ENCODE measurements around the gene TRDN. TPM values are rescaled to one million over a fixed set of nuclear protein-coding genes. Genes with fewer than 3 reads are reported as not detected.
"Not testable (repeated sequence)": the region's sequence is repeated elsewhere in the genome, so short reads cannot be mapped to it uniquely, and the experiment has no call there.

Gene TRDN
- total and polyA plus RNA-seq, 7 donors = under 0.01 to 1.2 TPM; not detected in 5

GRCh38 chr6:123589973-123590372 is 46.8 kb downstream of the TRDN start:
- TF ChIP-seq POLR2A (IDR thresholded peaks at IDR 0.05) = no peak
- no peak for TF ChIP-seq POLR2AphosphoS5 (IDR thresholded peaks at IDR 0.05)
- TF ChIP-seq CTCF (IDR thresholded peaks at IDR 0.05) = no peak
- TF ChIP-seq EP300 (IDR thresholded peaks at IDR 0.05) = no peak
- intact Hi-C loops (cut with DNase I) = no loop called here
- Histone ChIP-seq H3K9me3 (no peaks in the 10 kb centered on the region), H3K27ac (no peak overlapping the region), H3K4me1 (peaks cover 0 to 4% (median 0%) of the 10 kb centered on the region in 4 donors), H3K27me3 (no peaks in the 10 kb centered on the region), H3K4me3 (no peak overlapping the region), H3K36me3 (no peaks in the 10 kb centered on the region)
- no peak for DNase-seq
- WGBS, 2 donors = 84 to 87% methylated on average over 5 of the region's 5 CpGs

- H3K4me3 ChIP-seq = no peak overlapping the region
Measured at GRCh38 chr6:123589317-123589716, 47.4 kb downstream of the TRDN start.

GRCh38 chr6:123588546-123588895 is 48.2 kb downstream of the TRDN start:
- 57 to 67% methylated on average over 1 of the region's 1 CpG for WGBS, 2 donors
- TF ChIP-seq POLR2A (IDR thresholded peaks at IDR 0.05) (no peak), EP300 (IDR thresholded peaks at IDR 0.05) (no peak), POLR2AphosphoS5 (IDR thresholded peaks at IDR 0.05) (no peak), CTCF (IDR thresholded peaks at IDR 0.05) (no peak)

More at GRCh38 chr6:123589317-123589716, 47.4 kb downstream of the TRDN start:
- no peak for TF ChIP-seq POLR2AphosphoS5 (IDR thresholded peaks at IDR 0.05)
- no peaks in the 10 kb centered on the region for H3K27me3 ChIP-seq
- DNase-seq = no peak
- H3K36me3 ChIP-seq = no peaks in the 10 kb centered on the region
- no peak overlapping the region for H3K27ac ChIP-seq
- no peaks in the 10 kb centered on the region for H3K9me3 ChIP-seq
- peaks cover 0 to 4% (median 0%) of the 10 kb centered on the region in 4 donors for H3K4me1 ChIP-seq
- WGBS, 2 donors = 23 to 51% methylated on average over 1 of the region's 1 CpG
- intact Hi-C loops (cut with DNase I) = no loop called here

GRCh38 chr6:123587838-123588545 is 48.8 kb downstream of the TRDN start:
- DNase-seq = no peak
- intact Hi-C loops (cut with DNase I) = no loop called here
- WGBS, 2 donors = 74 to 82% methylated on average over 4 of the region's 4 CpGs

More at GRCh38 chr6:123588546-123588895, 48.2 kb downstream of the TRDN start:
- intact Hi-C loops (cut with DNase I) = no loop called here
- DNase-seq = no peak
- Histone ChIP-seq H3K27me3 (no peaks in the 10 kb centered on the region), H3K4me1 (no peaks in the 10 kb centered on the region), H3K27ac (no peak overlapping the region), H3K36me3 (no peaks in the 10 kb centered on the region), H3K4me3 (no peak overlapping the region), H3K9me3 (no peaks in the 10 kb centered on the region)

GRCh38 chr6:123587407-123587806 is 49.3 kb downstream of the TRDN start:
- WGBS, 2 donors = 91% methylated on average over 8 of the region's 8 CpGs
- DNase-seq; intact Hi-C loops (cut with DNase I); H3K4me3 ChIP-seq; H3K9me3 ChIP-seq; H3K36me3 ChIP-seq; H3K4me1 ChIP-seq; H3K27ac ChIP-seq; H3K27me3 ChIP-seq: not testable (repeated sequence)

More at GRCh38 chr6:123587838-123588545, 48.8 kb downstream of the TRDN start:
- H3K27me3 ChIP-seq = no peaks in the 10 kb centered on the region
- H3K36me3 ChIP-seq = no peaks in the 10 kb centered on the region
- no peak overlapping the region for H3K27ac ChIP-seq
- TF ChIP-seq EP300 (IDR thresholded peaks at IDR 0.05) (no peak), POLR2A (IDR thresholded peaks at IDR 0.05) (no peak), POLR2AphosphoS5 (IDR thresholded peaks at IDR 0.05) (no peak), CTCF (IDR thresholded peaks at IDR 0.05) (no peak)
- H3K4me1 ChIP-seq = no peaks in the 10 kb centered on the region
- H3K4me3 ChIP-seq = no peak overlapping the region
- H3K9me3 ChIP-seq = no peaks in the 10 kb centered on the region

GRCh38 chr6:123580331-123580730 is 56.4 kb downstream of the TRDN start:
- DNase-seq = no peak
- intact Hi-C loops (cut with DNase I) = no loop called here
- TF ChIP-seq POLR2AphosphoS5 (IDR thresholded peaks at IDR 0.05) (no peak), POLR2A (IDR thresholded peaks at IDR 0.05) (no peak), EP300 (IDR thresholded peaks at IDR 0.05) (no peak), CTCF (IDR thresholded peaks at IDR 0.05) (no peak)

More at GRCh38 chr6:123580331-123580730, 56.4 kb downstream of the TRDN start:
- Histone ChIP-seq H3K36me3 (no peaks in the 10 kb centered on the region), H3K27me3 (no peaks in the 10 kb centered on the region), H3K27ac (no peak overlapping the region), H3K9me3 (no peaks in the 10 kb centered on the region), H3K4me3 (no peak overlapping the region), H3K4me1 (no peaks in the 10 kb centered on the region)

All from sigmoid colon (tissue), 7 donors.